ENCODE data around the gene GLRA1.

DNA sequence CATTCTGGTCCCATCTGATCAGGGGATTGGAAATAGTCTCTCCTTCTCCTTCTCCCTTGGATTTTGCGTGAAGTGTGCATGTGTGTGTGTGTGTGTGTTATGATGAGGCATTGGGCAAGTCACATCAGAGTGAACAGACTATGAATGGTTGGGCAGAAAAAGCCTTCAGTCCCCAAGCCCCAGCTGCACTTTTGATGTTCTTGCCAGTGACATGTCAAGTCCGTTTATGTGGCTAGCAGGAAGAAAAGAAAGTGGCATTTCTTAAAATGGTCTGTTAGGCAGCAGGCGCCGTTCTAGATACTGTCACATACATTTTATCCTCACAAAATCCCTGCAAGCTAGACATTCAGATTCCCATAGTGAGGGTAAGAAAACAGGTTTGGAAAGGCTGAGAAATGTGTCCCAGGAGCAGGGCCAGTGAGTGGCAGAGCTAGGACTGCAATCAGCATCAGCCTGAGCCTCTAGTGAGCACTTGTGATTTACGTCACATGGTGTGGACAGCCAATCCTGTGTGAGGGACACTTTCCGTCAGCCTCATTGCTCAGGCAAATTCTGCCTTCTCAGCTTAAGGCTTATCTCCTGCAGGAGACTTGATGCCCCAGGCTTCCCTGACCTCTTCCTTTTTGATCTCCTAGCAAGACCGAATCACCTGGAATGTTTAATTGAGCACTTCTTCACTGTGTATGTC is 60.4 kb downstream of the GLRA1 start:
- TF ChIP-seq, protein P1, sequence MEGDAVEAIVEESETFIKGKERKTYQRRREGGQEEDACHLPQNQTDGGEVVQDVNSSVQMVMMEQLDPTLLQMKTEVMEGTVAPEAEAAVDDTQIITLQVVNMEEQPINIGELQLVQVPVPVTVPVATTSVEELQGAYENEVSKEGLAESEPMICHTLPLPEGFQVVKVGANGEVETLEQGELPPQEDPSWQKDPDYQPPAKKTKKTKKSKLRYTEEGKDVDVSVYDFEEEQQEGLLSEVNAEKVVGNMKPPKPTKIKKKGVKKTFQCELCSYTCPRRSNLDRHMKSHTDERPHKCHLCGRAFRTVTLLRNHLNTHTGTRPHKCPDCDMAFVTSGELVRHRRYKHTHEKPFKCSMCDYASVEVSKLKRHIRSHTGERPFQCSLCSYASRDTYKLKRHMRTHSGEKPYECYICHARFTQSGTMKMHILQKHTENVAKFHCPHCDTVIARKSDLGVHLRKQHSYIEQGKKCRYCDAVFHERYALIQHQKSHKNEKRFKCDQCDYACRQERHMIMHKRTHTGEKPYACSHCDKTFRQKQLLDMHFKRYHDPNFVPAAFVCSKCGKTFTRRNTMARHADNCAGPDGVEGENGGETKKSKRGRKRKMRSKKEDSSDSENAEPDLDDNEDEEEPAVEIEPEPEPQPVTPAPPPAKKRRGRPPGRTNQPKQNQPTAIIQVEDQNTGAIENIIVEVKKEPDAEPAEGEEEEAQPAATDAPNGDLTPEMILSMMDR (conservative IDR thresholded peaks at IDR 0.05; ENCODE audit: low read depth, low read length): no peak
- TF ChIP-seq RAD21 (IDR thresholded peaks at IDR 0.05; ENCODE audit: low read length) (no peak), RFX5 (IDR thresholded peaks at IDR 0.05; ENCODE audit: low read depth, low read length) (no peak), POLR2A (IDR thresholded peaks at IDR 0.05; ENCODE audit: low read depth, low read length) (no peak), MAZ (IDR thresholded peaks at IDR 0.05; ENCODE audit: borderline replicate concordance, low read depth, low read length) (no peak), RCOR1 (IDR thresholded peaks at IDR 0.05; ENCODE audit: insufficient replicate concordance, low read length) (no peak), CEBPB (IDR thresholded peaks at IDR 0.05; ENCODE audit: low read depth, low read length) (no peak), NFE2L2 (IDR thresholded peaks at IDR 0.05; ENCODE audit: low read depth, low read length) (no peak), SMC3 (IDR thresholded peaks at IDR 0.05; ENCODE audit: low read depth, low read length) (no peak), BHLHE40 (IDR thresholded peaks at IDR 0.05; ENCODE audit: low read depth, low read length) (no peak)
